GM12873 (cell line): ENCODE measurements around the gene PCDHGB1.

Source experiments
- CTCF ChIP-seq: IDR thresholded peaks from 2 replicates; pipeline ENCODE4 v1.5.1; 2012; ENCODE audit warnings: low read depth, mild to moderate bottlenecking, moderate library complexity, low read length, control low read depth; ENCODE audit not compliant: insufficient read depth; ENCODE audit errors: missing control alignments

Gene PCDHGB1

GRCh38 chr5:141356950-141357349, 7.1 kb downstream of the PCDHGB1 start:
- no peak for TF ChIP-seq CTCF

GRCh38 chr5:141359790-141360426, 10.0 kb downstream of the PCDHGB1 start, which contains the start of gene PCDHGB2:
Gene PCDHGB2 (plus strand): TSS chr5:141359994. CDS start chr5:141360136, 142 bp downstream.
- TF ChIP-seq CTCF: peak; percentile 27

GRCh38 chr5:141360685-141361084, 10.8 kb downstream of the PCDHGB1 start:
- no peak for TF ChIP-seq CTCF

- TF ChIP-seq CTCF: no peak
Observed at GRCh38 chr5:141362719-141363118, 12.8 kb downstream of the PCDHGB1 start.

- no peak for TF ChIP-seq CTCF
Observed at GRCh38 chr5:141363952-141364660, 14.2 kb downstream of the PCDHGB1 start, which contains the start of gene PCDHGA5. Gene PCDHGA5 (plus strand): TSS chr5:141364162. CDS start chr5:141364331, 169 bp downstream.

- no peak for TF ChIP-seq CTCF
Observed at GRCh38 chr5:141366016-141366896, 16.4 kb downstream of the PCDHGB1 start.
